SU-DHL-6 (cell line): ENCODE results near the gene PLSCR3.

Experiments
- H2AFZ ChIP-seq: fragments of 200-600 bp; sonication (generic); 2 replicates; pipeline ENCODE4 v1.6.1; 2014; ENCODE audit warnings: low read depth, mild to moderate bottlenecking, moderate library complexity, mixed read lengths, antibody characterized with exemption, low read length; ENCODE audit not compliant: severe bottlenecking
- H3F3A ChIP-seq: fragments of 200-600 bp; shearing (Covaris generic); 2 replicates; pipeline ENCODE4 v1.6.0; 2016; ENCODE audit warnings: antibody characterized with exemption, mild to moderate bottlenecking; ENCODE audit not compliant: insufficient read depth
- H3K27ac ChIP-seq: fragments of 200-600 bp; sonication (generic); 2 replicates; pipeline ENCODE4 v1.5.1; 2016; ENCODE audit warnings: low read depth, mild to moderate bottlenecking, low read length, moderate library complexity, mixed read lengths
- H3K27me3 ChIP-seq: fragments of 200-600 bp; sonication (generic), shearing (Covaris generic); 2 replicates; pipeline ENCODE4 v1.6.0; 2014; ENCODE audit warnings: mild to moderate bottlenecking, low read length
- H3K36me3 ChIP-seq: fragments of 200-600 bp; sonication (generic); 2 replicates; pipeline ENCODE4 v1.6.1; 2014; ENCODE audit warnings: mild to moderate bottlenecking, low read length, mixed read lengths
- H3K4me2 ChIP-seq: fragments of 300-600, 200-600 bp; shearing (Covaris generic), sonication (generic); 2 replicates; pipeline ENCODE4 v1.6.0; 2014; ENCODE audit warnings: low read length, low read depth, mild to moderate bottlenecking; ENCODE audit not compliant: poor library complexity, severe bottlenecking
- H3K4me3 ChIP-seq: fragments of 200-600 bp; sonication (generic); 2 replicates; pipeline ENCODE4 v1.5.1; 2014; ENCODE audit warnings: antibody characterized with exemption, low read length, mild to moderate bottlenecking, mixed read lengths; ENCODE audit not compliant: insufficient read depth, poor library complexity, severe bottlenecking
- H3K79me2 ChIP-seq: fragments of 200-600 bp; sonication (generic); 2 replicates; pipeline ENCODE4 v1.6.1; 2014; ENCODE audit warnings: mild to moderate bottlenecking, low read length, moderate library complexity; ENCODE audit not compliant: insufficient read depth
- H3K9ac ChIP-seq: fragments of 200-600 bp; sonication (generic); 2 replicates; pipeline ENCODE4 v1.7.0; 2014; ENCODE audit warnings: mild to moderate bottlenecking, low read length
- H3K9me2 ChIP-seq: fragments of 200-600 bp; sonication (generic); replicated peaks from 2 replicates; pipeline ENCODE4 v1.6.1; 2014; ENCODE audit warnings: low read length; ENCODE audit not compliant: insufficient read depth
- H3K9me3 ChIP-seq: fragments of 200-600 bp; sonication (generic); 2 replicates; pipeline ENCODE4 v1.6.1; 2014; ENCODE audit warnings: low read length, mixed read lengths; ENCODE audit not compliant: insufficient read depth
- H4K20me1 ChIP-seq: fragments of 200-600 bp; sonication (generic); 2 replicates; pipeline ENCODE4 v1.6.1; 2014; ENCODE audit warnings: low read depth, mild to moderate bottlenecking, antibody characterized with exemption, low read length, moderate library complexity, mixed read lengths
- EZH2phosphoT487 ChIP-seq: fragments of 200-600 bp; sonication (generic), shearing (Covaris generic); conservative IDR thresholded peaks from 2 replicates; pipeline ENCODE4 v1.6.1; 2018; ENCODE audit warnings: mild to moderate bottlenecking, antibody characterized with exemption, low read length, moderate library complexity, mixed read lengths
- TF ChIP-seq, protein P1 (sequence below): fragments of 200-600 bp; sonication (generic); IDR thresholded peaks from one replicate; pipeline ENCODE4 v1.5.1; 2017; ENCODE audit warnings: antibody characterized with exemption, mild to moderate bottlenecking, low read length, moderate library complexity; ENCODE audit not compliant: insufficient read depth, poor library complexity, severe bottlenecking

The PLSCR3 gene

DNA sequence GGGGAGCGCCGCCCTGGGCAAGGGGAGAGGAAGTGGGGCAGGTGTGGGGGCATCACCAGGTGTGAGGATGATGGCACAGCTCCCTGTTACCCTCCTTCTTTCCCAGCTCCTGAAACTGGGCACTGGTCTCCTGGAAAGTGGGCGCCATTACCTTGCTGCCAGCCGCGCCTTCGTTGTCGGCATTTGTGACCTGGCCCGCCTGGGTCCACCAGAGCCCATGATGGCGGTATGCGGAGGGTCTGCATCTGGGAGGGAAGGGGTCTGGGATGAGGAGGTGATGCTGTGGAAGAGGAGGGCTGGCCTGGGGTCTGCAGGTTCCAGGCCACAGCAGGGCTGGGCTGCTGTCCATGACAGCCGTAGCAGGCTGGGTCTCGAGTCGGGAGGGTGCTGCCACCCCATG lies 52.5 kb downstream of the PLSCR3 start:
- no peak overlapping the region for H3K4me2 ChIP-seq
- H3K27ac ChIP-seq: no peak overlapping the region
- peaks cover 9% of the 10 kb centered on the region; the same call in 1 of the 2 replicates for H3F3A ChIP-seq
- H3K79me2 ChIP-seq: peaks cover 7% of the 10 kb centered on the region; the same call in 1 of the 2 replicates
- no peak overlapping the region for H3K4me3 ChIP-seq
- no peaks in the 10 kb centered on the region for H3K27me3 ChIP-seq
- H3K9ac ChIP-seq: no peak overlapping the region
- H3K9me3 ChIP-seq: no peaks in the 10 kb centered on the region
- H2AFZ ChIP-seq: no peak overlapping the region
- no peaks in the 10 kb centered on the region for H3K9me2 ChIP-seq
- no peaks in the 10 kb centered on the region for H4K20me1 ChIP-seq
- H3K36me3 ChIP-seq: no peaks in the 10 kb centered on the region; the same call in 1 of the 2 replicates
- TF ChIP-seq, protein P1, sequence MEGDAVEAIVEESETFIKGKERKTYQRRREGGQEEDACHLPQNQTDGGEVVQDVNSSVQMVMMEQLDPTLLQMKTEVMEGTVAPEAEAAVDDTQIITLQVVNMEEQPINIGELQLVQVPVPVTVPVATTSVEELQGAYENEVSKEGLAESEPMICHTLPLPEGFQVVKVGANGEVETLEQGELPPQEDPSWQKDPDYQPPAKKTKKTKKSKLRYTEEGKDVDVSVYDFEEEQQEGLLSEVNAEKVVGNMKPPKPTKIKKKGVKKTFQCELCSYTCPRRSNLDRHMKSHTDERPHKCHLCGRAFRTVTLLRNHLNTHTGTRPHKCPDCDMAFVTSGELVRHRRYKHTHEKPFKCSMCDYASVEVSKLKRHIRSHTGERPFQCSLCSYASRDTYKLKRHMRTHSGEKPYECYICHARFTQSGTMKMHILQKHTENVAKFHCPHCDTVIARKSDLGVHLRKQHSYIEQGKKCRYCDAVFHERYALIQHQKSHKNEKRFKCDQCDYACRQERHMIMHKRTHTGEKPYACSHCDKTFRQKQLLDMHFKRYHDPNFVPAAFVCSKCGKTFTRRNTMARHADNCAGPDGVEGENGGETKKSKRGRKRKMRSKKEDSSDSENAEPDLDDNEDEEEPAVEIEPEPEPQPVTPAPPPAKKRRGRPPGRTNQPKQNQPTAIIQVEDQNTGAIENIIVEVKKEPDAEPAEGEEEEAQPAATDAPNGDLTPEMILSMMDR: no peak
- no peak for TF ChIP-seq EZH2phosphoT487

DNA sequence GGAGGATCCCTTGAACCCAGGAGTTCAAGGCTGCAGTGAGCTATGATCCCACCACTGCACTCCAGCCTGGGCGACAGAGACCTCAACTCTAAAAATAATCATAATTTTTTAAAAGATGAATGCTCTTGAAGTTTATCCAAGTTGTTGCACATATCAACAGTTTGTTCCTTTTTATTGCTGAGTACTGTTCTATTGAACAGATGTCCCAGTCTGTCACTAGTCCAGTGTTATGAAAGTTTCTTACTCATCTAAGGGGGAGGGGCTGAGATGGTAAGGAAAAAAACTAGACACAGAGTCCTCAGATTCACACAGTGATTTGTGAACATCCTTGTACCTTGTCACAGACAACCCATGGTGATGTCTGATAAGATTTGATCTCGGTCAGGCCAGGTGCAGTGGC lies 54.1 kb downstream of the PLSCR3 start:
- no peaks in the 10 kb centered on the region for H3K9me3 ChIP-seq
- H3K4me2 ChIP-seq: no peak overlapping the region
- no peak overlapping the region for H3K27ac ChIP-seq
- H3F3A ChIP-seq: peaks cover 9% of the 10 kb centered on the region; the same call in 1 of the 2 replicates
- H3K9me2 ChIP-seq: no peaks in the 10 kb centered on the region
- no peak overlapping the region for H2AFZ ChIP-seq
- peaks cover 12% of the 10 kb centered on the region; the same call in 1 of the 2 replicates for H3K79me2 ChIP-seq
- no peak for TF ChIP-seq EZH2phosphoT487
- TF ChIP-seq, protein P1: no peak
- H3K4me3 ChIP-seq: no peak overlapping the region
- no peaks in the 10 kb centered on the region for H4K20me1 ChIP-seq
- no peak overlapping the region for H3K9ac ChIP-seq
- H3K36me3 ChIP-seq: no peaks in the 10 kb centered on the region; the same call in 1 of the 2 replicates
- no peaks in the 10 kb centered on the region for H3K27me3 ChIP-seq
